ENCODE measurements around the gene FAM221B. TPM values are rescaled to one million over a fixed set of nuclear protein-coding genes. Genes with fewer than 3 reads are reported as not detected.
A peak's percentile ranks its signal among the peaks of the same experiment; 100 is the strongest.

Gene FAM221B
- total RNA-seq, 1 experiment from 2014 or later: not detected

DNA sequence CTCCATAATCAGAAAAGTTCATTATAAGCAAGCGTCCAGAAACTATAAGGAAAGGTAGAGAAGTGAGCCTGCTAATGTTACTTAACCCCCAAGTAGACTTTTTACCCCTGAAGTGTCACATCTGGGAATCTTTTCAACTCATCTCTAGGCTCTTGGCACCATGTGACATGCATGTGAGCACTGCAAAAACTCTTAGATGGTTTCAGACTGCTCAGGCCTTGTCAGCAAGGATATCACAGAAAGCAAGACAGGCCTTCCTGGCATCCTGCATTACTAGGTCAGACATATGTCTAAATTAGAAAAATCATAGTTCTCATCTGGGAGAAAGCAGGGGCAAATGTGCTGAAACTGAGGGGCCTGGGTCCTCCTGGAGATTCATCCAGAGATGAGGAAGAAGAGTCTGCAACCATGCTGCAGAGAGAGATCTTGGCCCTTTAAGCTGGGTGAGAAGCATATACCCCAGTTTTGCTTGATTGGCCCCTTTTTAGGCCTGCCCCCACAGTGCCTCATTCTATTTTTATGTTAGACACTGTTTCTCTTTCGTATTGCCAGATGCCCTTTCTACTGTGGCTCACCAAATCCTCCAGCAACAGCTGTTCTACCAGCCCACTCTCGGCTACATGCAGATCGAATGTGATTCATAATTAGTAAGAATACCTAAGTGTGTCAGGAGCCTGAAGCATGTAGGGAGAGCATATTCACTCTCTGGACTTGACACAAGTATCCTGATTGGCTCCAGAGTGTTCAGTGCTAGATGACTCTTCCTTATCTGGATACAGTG, 19.4 kb upstream of the FAM221B start:
- no peak for DNase-seq (ENCODE audit: extremely low read depth, low read depth)

DNA sequence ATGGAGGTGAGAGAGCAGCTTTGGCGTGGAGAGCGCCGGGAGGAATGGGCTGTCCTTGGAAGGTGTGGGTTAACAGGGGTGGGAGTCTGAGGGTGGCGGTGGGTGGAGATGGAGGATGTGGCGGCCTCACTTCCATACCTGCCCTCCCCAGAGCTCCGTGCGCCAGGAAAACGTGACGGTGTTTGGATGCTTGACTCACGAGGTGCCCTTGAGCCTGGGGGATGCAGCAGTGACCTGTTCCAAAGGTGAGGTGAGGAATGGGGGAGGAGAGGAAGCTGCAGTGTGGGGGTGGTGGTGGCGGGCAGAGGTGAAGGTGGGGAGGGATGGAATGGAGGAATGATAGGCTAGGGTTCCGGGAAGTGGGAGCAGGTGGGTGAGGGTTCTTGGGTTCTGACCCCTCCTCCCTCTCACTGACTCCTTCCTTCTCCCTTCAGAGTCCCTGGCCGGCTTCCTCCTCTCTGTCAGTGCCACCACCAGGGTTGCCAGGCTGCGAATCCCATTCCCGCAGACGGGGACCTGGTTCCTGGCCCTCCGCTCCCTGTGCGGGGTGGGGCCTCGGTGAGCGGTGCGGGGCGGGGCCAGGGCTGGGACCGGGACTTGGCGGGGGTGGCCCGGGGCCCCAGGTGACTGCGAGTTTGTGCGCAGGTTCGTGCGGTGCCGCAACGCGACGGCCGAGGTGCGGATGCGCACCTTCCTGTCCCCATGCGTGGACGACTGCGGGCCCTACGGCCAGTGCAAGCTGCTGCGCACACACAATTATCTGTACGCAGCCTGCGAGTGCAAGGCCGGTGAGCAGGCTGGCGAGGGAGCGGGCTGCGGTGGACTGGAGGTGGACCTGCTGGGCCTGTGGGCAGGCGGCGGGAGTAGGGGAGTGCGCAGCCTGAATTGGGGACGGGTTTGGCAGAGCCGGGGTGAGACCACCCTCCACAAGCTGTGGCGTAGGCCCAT, 17.6 kb upstream of the FAM221B start:
- DNase-seq (ENCODE audit: extremely low read depth, low read depth): no peak

GRCh38 chr9:35844628-35845270, 16.2 kb upstream of the FAM221B start:
- DNase-seq (ENCODE audit: extremely low read depth, low read depth): no peak

- no peak for DNase-seq (ENCODE audit: extremely low read depth, low read depth)
These were observed 14.3 kb upstream of the FAM221B start for GRCh38 chr9:35842795-35843194.

DNA sequence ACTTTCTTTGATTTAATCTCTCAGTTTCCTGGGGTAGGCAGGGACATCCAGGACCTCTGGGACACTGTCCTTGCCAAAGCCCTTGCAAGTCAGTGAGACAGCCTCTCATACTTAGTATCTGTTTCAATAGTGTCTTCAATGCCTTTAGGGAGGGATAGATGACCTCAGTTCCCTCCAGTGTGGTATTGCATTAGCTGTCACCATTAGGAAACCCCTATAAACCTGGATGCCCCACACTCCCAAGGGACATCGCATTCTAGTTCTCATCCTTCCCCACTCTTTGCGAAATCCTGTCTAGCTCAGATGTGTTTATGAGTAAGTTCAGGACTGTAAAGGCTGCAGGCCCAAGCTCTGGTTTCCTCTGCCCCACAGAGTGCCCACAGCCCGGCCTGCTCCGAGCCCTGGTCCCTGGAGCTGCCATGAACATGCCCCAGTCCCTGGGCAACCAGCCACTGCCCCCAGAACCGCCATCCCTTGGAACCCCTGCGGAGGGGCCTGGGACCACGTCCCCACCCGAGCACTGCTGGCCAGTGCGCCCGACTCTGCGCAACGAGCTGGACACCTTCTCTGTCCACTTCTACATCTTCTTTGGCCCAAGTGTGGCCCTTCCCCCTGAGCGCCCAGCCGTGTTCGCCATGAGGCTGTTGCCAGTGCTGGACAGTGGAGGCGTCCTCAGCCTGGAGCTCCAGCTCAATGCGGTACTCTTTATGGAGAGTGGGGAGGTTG, 13.7 kb upstream of the FAM221B start:
- DNase-seq (ENCODE audit: extremely low read depth, low read depth): no peak

DNA sequence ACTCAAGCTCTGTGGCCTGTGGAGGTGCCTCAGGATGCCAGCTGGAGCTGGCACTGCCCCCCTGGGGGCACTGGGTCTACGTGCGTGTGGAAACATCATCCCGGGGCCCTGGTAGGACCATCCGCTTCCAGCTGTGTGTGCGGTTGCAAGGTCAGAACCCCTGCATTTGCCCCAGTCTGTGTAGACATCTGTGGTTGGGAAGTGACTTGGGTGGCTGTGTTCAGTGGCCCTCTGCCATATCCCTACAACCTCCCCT, 13.0 kb upstream of the FAM221B start:
- DNase-seq (ENCODE audit: extremely low read depth, low read depth): no peak

GRCh38 chr9:35840881-35841644, 12.5 kb upstream of the FAM221B start:
- DNase-seq (ENCODE audit: extremely low read depth, low read depth): no peak

- no peak for DNase-seq (ENCODE audit: extremely low read depth, low read depth)
These were observed 11.4 kb upstream of the FAM221B start for GRCh38 chr9:35839926-35840325.

DNA sequence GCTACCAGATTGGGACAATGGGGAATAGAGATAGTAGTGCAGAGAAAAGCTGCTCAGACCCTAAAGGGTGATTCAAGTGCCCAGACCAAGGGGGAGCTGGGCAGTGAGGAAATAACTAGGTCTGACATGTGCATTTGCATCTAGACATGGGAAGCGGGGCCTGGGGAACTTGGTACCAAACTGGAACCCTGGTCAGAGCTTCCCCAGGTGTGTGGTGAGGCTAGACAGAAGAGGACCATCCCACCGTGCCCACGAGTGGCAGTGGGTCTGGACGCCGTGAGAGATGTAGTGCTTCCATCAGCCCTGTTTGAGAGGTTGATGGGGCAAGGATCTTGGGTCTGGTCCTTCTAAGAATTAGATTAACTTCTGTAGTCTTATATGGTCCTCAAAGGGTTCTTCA, 8.1 kb upstream of the FAM221B start:
- no peak for DNase-seq (ENCODE audit: extremely low read depth, low read depth)

DNA sequence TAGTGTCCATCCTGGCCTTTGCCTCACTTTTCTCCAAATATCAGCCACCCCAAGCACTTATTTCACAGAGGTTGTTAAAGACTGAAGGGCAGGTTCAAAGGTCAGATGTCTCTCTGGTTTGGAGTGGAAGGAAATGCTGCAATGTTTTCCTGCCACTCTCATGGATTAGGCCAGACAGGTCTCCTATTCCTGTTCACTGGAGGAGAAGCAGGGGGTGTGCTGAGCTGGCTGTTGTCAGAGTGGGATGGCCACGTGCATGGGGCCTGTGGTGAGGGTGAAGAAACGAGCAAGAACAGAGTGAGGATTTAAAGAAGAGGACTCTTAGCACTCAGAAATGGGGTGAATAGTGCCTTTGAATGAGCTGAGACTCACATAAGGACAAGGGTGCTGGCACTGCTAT, 7.2 kb upstream of the FAM221B start:
- no peak for DNase-seq (ENCODE audit: extremely low read depth, low read depth)

DNA sequence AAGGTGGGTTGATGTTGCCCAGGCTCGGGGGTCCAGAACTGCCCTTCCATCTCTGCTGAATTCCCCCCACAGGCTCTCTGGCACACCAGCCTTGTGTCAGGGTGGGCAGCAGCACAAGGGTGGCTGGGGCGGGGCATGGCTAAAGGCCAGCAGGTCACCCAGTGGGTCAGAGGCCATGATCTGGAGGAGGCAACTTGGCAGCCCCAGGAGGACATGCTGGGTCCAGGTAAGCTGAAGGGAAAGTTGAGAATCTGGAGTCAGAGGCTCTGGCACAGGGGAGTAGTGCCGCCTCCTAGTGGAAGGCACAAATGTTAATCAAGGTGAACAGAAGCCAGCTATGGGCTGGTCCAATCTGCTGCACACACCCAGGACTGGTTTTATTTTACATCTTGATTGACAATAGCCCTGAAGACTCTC, 6.7 kb upstream of the FAM221B start:
- DNase-seq (ENCODE audit: extremely low read depth, low read depth): no peak

DNA sequence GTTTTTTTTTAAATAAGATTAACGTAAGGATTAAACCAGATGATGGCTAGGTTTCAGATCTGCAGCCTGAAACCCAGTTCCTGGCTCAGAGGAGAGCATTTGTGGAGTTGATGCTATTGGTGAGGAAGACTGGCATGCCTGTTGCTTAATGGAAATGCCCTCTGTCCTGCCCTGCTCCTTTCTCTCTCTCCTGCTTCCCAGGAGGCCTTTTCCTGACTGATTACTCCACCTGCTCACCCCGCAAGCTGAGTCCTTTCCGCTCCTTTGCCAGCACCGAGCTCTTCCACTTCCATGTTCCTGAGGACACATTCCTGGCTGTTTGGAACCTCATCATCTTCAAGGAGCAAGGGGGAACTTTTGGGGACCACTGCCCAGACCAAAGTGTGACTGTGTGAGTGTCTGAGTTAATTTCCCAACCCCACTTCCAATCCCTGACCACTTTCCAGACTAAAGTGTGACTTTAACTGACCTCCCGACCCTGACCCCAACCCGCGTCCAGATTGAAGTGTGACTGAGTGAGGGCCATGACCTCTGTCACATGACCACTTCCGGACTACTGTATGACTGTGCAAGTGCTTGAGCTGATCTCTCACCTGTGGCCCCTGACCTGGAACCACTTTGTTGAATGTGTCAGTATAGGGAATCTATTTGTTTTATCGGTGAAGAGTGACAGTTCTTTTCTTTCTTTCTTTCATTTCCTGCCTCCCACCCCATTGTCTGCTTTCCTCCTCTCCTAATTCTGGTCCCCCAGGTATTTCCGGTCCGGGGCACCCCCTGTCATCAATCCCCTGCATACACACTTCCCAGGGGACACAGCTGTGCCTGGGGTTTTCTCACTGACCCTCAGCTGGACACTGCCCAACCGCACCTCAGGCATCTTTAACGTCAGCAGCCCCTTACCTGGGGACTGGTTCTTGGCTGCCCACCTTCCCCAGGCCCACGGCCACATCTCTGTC, 6.0 kb upstream of the FAM221B start:
- no peak for DNase-seq (ENCODE audit: extremely low read depth, low read depth)

DNA sequence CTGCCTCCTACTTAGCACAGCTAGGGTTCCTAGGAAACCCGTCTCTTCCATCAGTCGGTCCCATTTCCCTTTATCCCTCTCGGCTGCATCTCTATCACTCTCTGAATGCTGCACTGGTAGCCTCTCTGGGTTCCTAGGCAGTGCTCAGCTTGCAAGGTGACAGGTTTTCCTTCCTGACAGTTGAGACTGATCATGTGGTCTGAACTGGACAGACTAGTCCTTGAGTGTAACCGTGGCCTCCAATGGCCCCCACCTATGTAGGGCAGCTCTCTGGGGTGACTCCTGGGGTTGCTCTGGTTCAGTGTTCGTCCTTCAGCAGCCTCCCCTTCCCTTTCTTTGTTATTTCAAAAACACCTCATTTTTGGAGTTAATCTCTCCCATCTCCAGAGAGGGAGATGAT, 4.3 kb upstream of the FAM221B start:
- no peak for DNase-seq (ENCODE audit: extremely low read depth, low read depth)

DNA sequence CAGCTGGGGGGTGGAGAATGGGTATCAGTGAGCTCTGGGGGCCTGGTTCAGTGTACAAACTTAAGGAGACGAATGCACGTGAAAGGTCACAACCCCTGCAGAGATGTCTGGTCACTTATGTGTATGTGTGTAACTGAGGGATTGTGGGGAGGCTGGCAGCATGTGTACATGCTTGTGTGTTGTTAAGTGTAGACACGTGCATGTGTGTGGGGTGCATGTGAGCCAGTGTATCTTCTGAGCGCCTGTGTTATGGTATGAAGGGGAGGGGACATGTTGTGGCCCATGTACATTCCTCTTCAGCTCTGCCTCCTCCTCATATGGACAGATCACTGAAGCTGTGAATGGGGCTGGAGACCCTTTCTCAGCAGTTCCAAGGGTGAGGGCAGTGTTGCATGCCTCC, 2.5 kb upstream of the FAM221B start:
- DNase-seq (ENCODE audit: extremely low read depth, low read depth): no peak

- DNase-seq (ENCODE audit: extremely low read depth, low read depth): no peak
These were observed 1.2 kb upstream of the FAM221B start for GRCh38 chr9:35829764-35830096.

GRCh38 chr9:35829084-35829763, 692 bp upstream of the FAM221B start, which contains the start of gene TMEM8B:
Gene TMEM8B, plus strand, starts transcription at chr9:35829228. Its CDS starts 220 bp downstream, at chr9:35829448.
- DNase-seq (ENCODE audit: extremely low read depth, low read depth): peak; percentile 80

DNA sequence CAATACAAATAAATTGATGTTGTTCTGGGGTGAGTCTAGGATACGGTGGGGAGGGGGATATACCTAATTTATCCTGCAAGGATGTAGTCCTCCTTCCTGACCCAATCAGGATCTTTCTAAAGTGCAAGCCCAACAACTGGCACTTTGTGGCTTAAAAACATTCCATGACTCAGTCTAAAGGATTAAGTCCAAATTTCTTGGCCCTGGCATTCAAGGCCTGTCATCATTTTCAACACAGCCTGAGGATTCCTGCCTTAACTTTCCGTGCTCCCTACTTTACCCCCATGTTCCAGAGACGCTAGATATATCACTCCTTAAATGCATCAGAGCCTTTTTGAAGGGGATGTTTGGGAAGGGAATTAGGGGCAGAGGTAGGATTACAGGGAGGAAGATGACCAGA, 1.0 kb downstream of the FAM221B start:
- no peak for DNase-seq (ENCODE audit: extremely low read depth, low read depth)

- peak; percentile 36 for DNase-seq (ENCODE audit: extremely low read depth, low read depth)
These were observed 2.3 kb downstream of the FAM221B start for GRCh38 chr9:35826071-35826701.
